ENCODE results near the gene ELMO3. TPM values are rescaled to one million over a fixed set of nuclear protein-coding genes. Genes with fewer than 3 reads are reported as not detected.
A peak's percentile ranks its signal among the peaks of the same experiment; 100 is the strongest.

Gene ELMO3
- total and polyA plus RNA-seq, 4 donors: 0.97 to 7.4 (median 4.6) TPM

DNA sequence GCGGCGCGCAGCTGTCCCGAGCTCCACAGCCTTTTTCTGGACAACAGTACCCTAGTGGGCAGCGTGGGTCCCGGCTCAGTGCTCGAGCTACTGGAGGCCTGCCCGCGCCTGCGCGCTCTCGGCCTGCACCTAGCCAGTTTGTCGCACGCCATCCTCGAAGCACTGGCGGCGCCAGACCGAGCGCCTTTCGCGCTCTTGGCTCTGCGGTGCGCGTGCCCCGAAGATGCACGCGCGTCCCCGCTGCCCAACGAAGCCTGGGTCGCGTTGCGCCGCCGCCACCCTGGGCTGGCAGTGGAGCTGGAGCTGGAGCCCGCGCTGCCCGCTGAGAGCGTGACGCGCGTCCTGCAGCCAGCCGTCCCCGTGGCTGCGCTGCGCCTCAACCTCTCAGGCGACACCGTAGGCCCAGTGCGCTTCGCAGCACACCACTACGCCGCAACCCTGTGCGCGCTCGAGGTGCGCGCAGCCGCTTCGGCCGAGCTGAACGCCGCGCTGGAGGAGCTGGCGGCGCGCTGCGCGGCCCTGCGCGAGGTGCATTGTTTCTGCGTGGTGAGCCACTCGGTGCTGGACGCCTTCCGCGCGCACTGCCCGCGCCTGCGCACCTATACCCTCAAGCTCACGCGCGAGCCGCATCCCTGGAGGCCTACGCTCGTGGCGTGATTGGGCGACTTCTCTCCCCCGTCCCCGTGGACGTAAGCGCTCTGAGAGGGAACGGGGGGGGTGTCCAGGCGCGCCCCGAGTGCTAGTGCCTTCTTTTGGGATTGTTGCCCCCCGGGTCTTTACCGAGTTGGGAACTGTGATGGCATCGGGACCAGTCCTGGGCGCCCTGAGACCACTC lies 35.5 kb upstream of the ELMO3 start:
- intact Hi-C loops (cut with DNase I): no loop called here
- peak overlapping the region in 1 of 2 donors; percentile 18 for H3K4me3 ChIP-seq (ENCODE audit: low read length in 2 of 2)
- no peaks in the 10 kb centered on the region for H3K36me3 ChIP-seq (ENCODE audit: control insufficient read depth in 1 of 2, insufficient read depth in 2 of 2, low read length in 1 of 2)
- DNase-seq: peak; percentile 78 to 87
- H3K9me3 ChIP-seq (ENCODE audit: control insufficient read depth, low read length): no peaks in the 10 kb centered on the region
- H3K27me3 ChIP-seq (ENCODE audit: control insufficient read depth in 1 of 2, insufficient read depth in 2 of 2, low read length in 1 of 2): no peaks in the 10 kb centered on the region
- peak overlapping the region in 1 of 2 donors; percentile 22 for H3K27ac ChIP-seq (ENCODE audit: low read depth in 1 of 2, low read length in 2 of 2)
- ATAC-seq (ENCODE audit: low FRiP score): peak; percentile 42
- no peaks in the 10 kb centered on the region for H3K4me1 ChIP-seq (ENCODE audit: control insufficient read depth in 1 of 2, insufficient read depth in 2 of 2, low read length in 2 of 2)
- 1% methylated on average over 89 to 99 of the region's 99 CpGs for whole genome bisulfite sequencing, 2 donors

- no peaks in the 10 kb centered on the region for H3K9me3 ChIP-seq (ENCODE audit: control insufficient read depth, low read length)
- DNase-seq: peak in 1 of 2 donors; percentile 62
- WGBS, 2 donors: 2 to 3% methylated on average over 31 to 34 of the region's 34 CpGs
- intact Hi-C loops (cut with DNase I): no loop called here
- peak overlapping the region in 1 of 2 donors; percentile 18 for H3K4me3 ChIP-seq (ENCODE audit: low read length in 2 of 2)
- H3K27ac ChIP-seq (ENCODE audit: low read depth in 1 of 2, low read length in 2 of 2): peak overlapping the region in 1 of 2 donors; percentile 22
- H3K27me3 ChIP-seq (ENCODE audit: control insufficient read depth in 1 of 2, insufficient read depth in 2 of 2, low read length in 1 of 2): no peaks in the 10 kb centered on the region
- no peak for ATAC-seq (ENCODE audit: low FRiP score)
- H3K4me1 ChIP-seq (ENCODE audit: control insufficient read depth in 1 of 2, insufficient read depth in 2 of 2, low read length in 2 of 2): no peaks in the 10 kb centered on the region
- no peaks in the 10 kb centered on the region for H3K36me3 ChIP-seq (ENCODE audit: control insufficient read depth in 1 of 2, insufficient read depth in 2 of 2, low read length in 1 of 2)
These were observed 34.9 kb upstream of the ELMO3 start for GRCh38 chr16:67163999-67164558.

DNA sequence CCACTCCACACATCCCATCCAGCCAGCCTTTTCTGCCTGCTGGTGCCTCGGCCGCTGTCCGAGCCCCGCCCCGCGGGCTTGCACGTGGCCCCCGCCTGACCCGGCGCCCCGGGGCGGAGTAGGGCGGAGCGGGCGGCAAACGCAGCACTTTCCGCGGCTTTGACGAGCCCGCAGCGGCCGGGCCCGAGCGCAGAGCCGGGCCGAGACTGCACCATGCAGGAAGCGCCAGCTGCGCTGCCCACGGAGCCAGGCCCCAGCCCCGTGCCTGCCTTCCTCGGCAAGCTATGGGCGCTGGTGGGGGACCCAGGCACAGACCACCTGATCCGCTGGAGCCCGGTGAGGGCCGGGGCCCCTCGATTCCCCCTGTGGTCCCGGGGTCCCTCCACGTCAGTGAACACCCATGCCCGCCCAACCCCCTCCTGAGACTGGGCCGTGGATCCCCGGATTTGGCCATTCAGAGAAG lies 34.3 kb upstream of the ELMO3 start, which contains the start of gene HSF4:
Gene HSF4, plus strand, starts transcription at position 147 of the 463 bp plus-strand sequence. Its CDS starts 67 bp downstream, at position 214.
- Histone ChIP-seq H3K4me1 (ENCODE audit: control insufficient read depth in 1 of 2, insufficient read depth in 2 of 2, low read length in 2 of 2) (no peaks in the 10 kb centered on the region), H3K36me3 (ENCODE audit: control insufficient read depth in 1 of 2, insufficient read depth in 2 of 2, low read length in 1 of 2) (no peaks in the 10 kb centered on the region), H3K27ac (ENCODE audit: low read depth in 1 of 2, low read length in 2 of 2) (peak within 1 kb of the TSS in 1 of 2 donors; percentile 22), H3K27me3 (ENCODE audit: control insufficient read depth in 1 of 2, insufficient read depth in 2 of 2, low read length in 1 of 2) (no peaks in the 10 kb centered on the region), H3K9me3 (ENCODE audit: control insufficient read depth, low read length) (no peaks in the 10 kb centered on the region), H3K4me3 (ENCODE audit: low read length in 2 of 2) (peak within 1 kb of the TSS in 1 of 2 donors; percentile 18)
- ATAC-seq (ENCODE audit: low FRiP score) (peak; percentile 62), DNase-seq (peak; percentile 83 to 86)
- WGBS, 2 donors: 2 to 3% methylated on average over 35 to 41 of the region's 41 CpGs
- intact Hi-C loops (cut with DNase I): no loop called here

DNA sequence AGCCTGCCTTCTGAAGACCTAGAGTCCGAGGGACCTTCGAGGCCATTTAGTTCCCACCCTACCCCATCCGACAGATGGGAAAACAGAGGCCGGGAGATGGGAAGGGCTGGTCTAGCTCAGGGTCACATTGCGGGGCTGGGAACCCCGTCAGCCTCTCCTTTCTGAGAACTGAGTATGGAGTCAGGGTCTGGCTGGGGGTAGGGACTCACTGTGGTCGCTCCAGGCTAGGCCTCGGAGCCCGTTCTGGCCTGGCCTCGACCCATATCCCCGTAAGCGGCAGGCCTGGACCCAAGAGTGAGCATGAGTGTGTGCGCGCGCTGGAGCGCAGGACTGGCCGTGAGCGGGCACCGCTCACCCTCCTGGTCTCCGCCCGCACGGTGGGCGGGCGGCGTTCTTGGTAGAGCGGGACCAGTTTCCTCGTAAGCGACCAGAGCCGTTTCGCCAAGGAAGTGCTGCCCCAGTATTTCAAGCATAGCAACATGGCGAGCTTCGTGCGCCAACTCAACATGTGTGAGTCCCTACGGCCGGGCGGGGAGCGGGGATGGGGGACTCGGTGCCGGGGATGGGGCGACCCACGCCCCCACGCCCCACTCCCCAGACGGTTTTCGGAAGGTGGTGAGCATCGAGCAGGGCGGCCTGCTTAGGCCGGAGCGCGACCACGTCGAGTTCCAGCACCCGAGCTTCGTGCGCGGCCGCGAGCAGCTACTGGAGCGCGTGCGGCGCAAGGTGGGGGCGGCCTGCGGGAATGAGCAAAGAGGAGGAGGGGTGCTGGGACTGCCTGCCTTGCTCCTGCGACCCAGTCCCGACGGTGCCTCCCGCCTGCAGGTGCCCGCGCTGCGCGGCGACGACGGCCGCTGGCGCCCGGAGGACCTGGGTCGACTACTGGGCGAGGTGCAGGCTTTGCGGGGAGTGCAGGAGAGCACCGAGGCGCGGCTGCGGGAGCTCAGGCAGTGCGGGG lies 33.5 kb upstream of the ELMO3 start:
- no peak for DNase-seq
- no peak overlapping the region for H3K27ac ChIP-seq (ENCODE audit: low read depth in 1 of 2, low read length in 2 of 2)
- H3K27me3 ChIP-seq (ENCODE audit: control insufficient read depth in 1 of 2, insufficient read depth in 2 of 2, low read length in 1 of 2): no peaks in the 10 kb centered on the region
- intact Hi-C loops (cut with DNase I): no loop called here
- WGBS, 2 donors: 19 to 20% methylated on average over 85 of the region's 85 CpGs
- H3K4me1 ChIP-seq (ENCODE audit: control insufficient read depth in 1 of 2, insufficient read depth in 2 of 2, low read length in 2 of 2): no peaks in the 10 kb centered on the region
- H3K4me3 ChIP-seq (ENCODE audit: low read length in 2 of 2): no peak overlapping the region
- ATAC-seq (ENCODE audit: low FRiP score): no peak
- no peaks in the 10 kb centered on the region for H3K9me3 ChIP-seq (ENCODE audit: control insufficient read depth, low read length)
- no peaks in the 10 kb centered on the region for H3K36me3 ChIP-seq (ENCODE audit: control insufficient read depth in 1 of 2, insufficient read depth in 2 of 2, low read length in 1 of 2)

DNA sequence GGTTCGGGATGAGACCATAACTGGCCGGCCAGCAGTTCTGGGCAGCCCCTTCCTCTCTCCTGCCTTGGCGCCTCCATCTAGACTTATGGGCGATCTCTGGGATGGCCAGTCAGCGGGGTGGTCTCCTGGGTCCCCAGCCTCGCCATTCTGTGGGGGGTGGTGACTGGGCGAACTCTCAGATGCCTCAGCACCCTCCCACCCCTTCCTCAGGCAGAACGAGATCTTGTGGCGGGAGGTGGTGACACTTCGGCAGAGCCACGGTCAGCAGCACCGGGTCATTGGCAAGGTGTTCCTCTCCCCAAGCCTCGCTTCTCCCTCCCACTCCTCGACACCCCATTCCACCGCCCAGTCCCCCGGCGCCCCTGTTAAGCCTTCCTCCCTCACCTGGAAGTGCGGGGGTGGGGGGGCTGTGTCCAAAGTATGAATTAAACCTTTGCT lies 32.8 kb upstream of the ELMO3 start:
- Histone ChIP-seq H3K27me3 (ENCODE audit: control insufficient read depth in 1 of 2, insufficient read depth in 2 of 2, low read length in 1 of 2) (no peaks in the 10 kb centered on the region), H3K9me3 (ENCODE audit: control insufficient read depth, low read length) (no peaks in the 10 kb centered on the region), H3K36me3 (ENCODE audit: control insufficient read depth in 1 of 2, insufficient read depth in 2 of 2, low read length in 1 of 2) (no peaks in the 10 kb centered on the region), H3K27ac (ENCODE audit: low read depth in 1 of 2, low read length in 2 of 2) (no peak overlapping the region), H3K4me1 (ENCODE audit: control insufficient read depth in 1 of 2, insufficient read depth in 2 of 2, low read length in 2 of 2) (no peaks in the 10 kb centered on the region), H3K4me3 (ENCODE audit: low read length in 2 of 2) (no peak overlapping the region)
- ATAC-seq (ENCODE audit: low FRiP score) (no peak), DNase-seq (no peak)
- intact Hi-C loops (cut with DNase I): no loop called here
- 65 to 71% methylated on average over 18 of the region's 18 CpGs for WGBS, 2 donors

DNA sequence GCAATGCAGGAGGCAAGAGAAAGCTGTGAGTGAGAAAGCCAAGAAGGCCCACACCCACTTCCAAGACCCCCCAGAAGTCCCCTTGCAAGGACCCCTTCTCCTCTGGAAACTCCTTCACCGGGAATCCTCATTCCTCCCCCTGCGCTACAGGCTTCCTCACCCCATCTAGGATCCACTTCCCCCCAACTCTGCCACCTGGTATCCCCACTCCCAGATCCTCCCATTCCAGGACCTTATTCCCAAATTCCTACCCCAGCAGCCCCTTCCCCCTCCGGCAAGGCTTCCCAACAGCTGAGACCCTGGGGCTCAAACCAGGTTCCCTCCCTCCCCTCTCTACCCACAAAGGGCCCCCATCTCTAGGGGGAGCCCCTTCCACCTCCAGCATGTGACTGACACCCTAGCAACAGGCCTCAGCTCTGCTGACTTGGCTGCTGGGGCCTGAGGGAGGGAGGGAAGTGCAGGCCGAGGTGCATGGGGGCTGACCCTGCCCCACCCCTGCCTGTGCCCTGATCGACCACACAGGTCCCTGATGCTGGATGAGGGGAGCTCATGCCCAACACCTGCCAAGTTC lies 32.2 kb upstream of the ELMO3 start:
- intact Hi-C loops (cut with DNase I): no loop called here
- Histone ChIP-seq H3K9me3 (ENCODE audit: control insufficient read depth, low read length) (no peaks in the 10 kb centered on the region), H3K4me3 (ENCODE audit: low read length in 2 of 2) (no peak overlapping the region), H3K27ac (ENCODE audit: low read depth in 1 of 2, low read length in 2 of 2) (no peak overlapping the region), H3K27me3 (ENCODE audit: control insufficient read depth in 1 of 2, insufficient read depth in 2 of 2, low read length in 1 of 2) (no peaks in the 10 kb centered on the region), H3K36me3 (ENCODE audit: control insufficient read depth in 1 of 2, insufficient read depth in 2 of 2, low read length in 1 of 2) (no peaks in the 10 kb centered on the region), H3K4me1 (ENCODE audit: control insufficient read depth in 1 of 2, insufficient read depth in 2 of 2, low read length in 2 of 2) (no peaks in the 10 kb centered on the region)
- DNase-seq: no peak
- 95 to 96% methylated on average over 5 of the region's 5 CpGs for WGBS, 2 donors
- ATAC-seq (ENCODE audit: low FRiP score): no peak

DNA sequence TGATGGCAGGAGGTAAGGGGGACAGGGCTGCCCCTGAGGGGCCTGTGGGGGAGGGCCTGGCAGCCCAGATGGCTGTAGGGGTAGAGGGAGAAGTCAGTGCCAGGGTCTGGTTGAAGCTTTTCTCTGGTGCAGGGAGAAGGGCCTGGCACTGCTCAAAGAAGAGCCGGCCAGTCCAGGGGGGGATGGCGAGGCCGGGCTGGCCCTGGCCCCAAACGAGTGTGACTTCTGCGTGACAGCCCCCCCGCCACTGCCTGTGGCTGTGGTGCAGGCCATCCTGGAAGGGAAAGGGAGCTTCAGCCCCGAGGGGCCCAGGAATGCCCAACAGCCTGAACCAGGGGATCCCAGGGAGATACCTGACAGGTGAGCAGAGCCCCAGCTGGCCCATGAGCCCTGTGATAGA lies 31.3 kb upstream of the ELMO3 start:
- no peaks in the 10 kb centered on the region for H3K36me3 ChIP-seq (ENCODE audit: control insufficient read depth in 1 of 2, insufficient read depth in 2 of 2, low read length in 1 of 2)
- ATAC-seq (ENCODE audit: low FRiP score): no peak
- H3K27ac ChIP-seq (ENCODE audit: low read depth in 1 of 2, low read length in 2 of 2): no peak overlapping the region
- no peaks in the 10 kb centered on the region for H3K27me3 ChIP-seq (ENCODE audit: control insufficient read depth in 1 of 2, insufficient read depth in 2 of 2, low read length in 1 of 2)
- intact Hi-C loops (cut with DNase I): no loop called here
- 93 to 96% methylated on average over 7 of the region's 7 CpGs for WGBS, 2 donors
- no peak overlapping the region for H3K4me3 ChIP-seq (ENCODE audit: low read length in 2 of 2)
- no peak for DNase-seq
- H3K9me3 ChIP-seq (ENCODE audit: control insufficient read depth, low read length): no peaks in the 10 kb centered on the region
- no peaks in the 10 kb centered on the region for H3K4me1 ChIP-seq (ENCODE audit: control insufficient read depth in 1 of 2, insufficient read depth in 2 of 2, low read length in 2 of 2)

GRCh38 chr16:67169011-67169451 lies 29.9 kb upstream of the ELMO3 start:
- H3K4me3 ChIP-seq (ENCODE audit: low read length in 2 of 2): no peak overlapping the region
- no peaks in the 10 kb centered on the region for H3K4me1 ChIP-seq (ENCODE audit: control insufficient read depth in 1 of 2, insufficient read depth in 2 of 2, low read length in 2 of 2)
- no peaks in the 10 kb centered on the region for H3K9me3 ChIP-seq (ENCODE audit: control insufficient read depth, low read length)
- no peaks in the 10 kb centered on the region for H3K36me3 ChIP-seq (ENCODE audit: control insufficient read depth in 1 of 2, insufficient read depth in 2 of 2, low read length in 1 of 2)
- intact Hi-C loops (cut with DNase I): no loop called here
- ATAC-seq (ENCODE audit: low FRiP score) (no peak), DNase-seq (no peak)
- H3K27me3 ChIP-seq (ENCODE audit: control insufficient read depth in 1 of 2, insufficient read depth in 2 of 2, low read length in 1 of 2): no peaks in the 10 kb centered on the region
- 71 to 77% methylated on average over 9 of the region's 9 CpGs for WGBS, 2 donors
- H3K27ac ChIP-seq (ENCODE audit: low read depth in 1 of 2, low read length in 2 of 2): no peak overlapping the region
